ENCODE data around the gene UFD1. TPM values are rescaled to one million over a fixed set of nuclear protein-coding genes. Genes with fewer than 3 reads are reported as not detected.

The UFD1 gene
- total and polyA plus RNA-seq, 2 of the 4 experiments (the other 2 are of a cell fraction), result 149 to 152 TPM

- Histone ChIP-seq H3K27ac (ENCODE audit: insufficient read depth, low read length) (no peak overlapping the region), H4K20me1 (ENCODE audit: insufficient read depth, low read length) (peaks cover 9% of the 10 kb centered on the region), H3K4me2 (ENCODE audit: low read depth, low read length) (no peak overlapping the region), H4K5ac (ENCODE audit: low read depth, low read length) (no peak overlapping the region), H2BK5ac (ENCODE audit: low read depth, low read length, poor library complexity, severe bottlenecking) (no peak overlapping the region), H2BK20ac (ENCODE audit: low read depth, low read length) (no peak overlapping the region), H3K9me3 (ENCODE audit: control insufficient read depth, insufficient read depth, low read length) (no peaks in the 10 kb centered on the region), H2BK120ac (ENCODE audit: low read depth, low read length) (no peak overlapping the region), H2AK9ac (replicated peaks; ENCODE audit: low read depth, low read length, poor library complexity) (no peak overlapping the region), H3K79me1 (ENCODE audit: low read depth in 1 of 2, low read length in 2 of 2) (peaks cover 8 to 28% of the 10 kb centered on the region in 2 experiments; a peak in 2 of 4 replicates), H3K27me3 (ENCODE audit: control insufficient read depth, insufficient read depth, low read length) (no peaks in the 10 kb centered on the region), H2BK15ac (ENCODE audit: low read depth, low read length) (no peak overlapping the region), H3K4me1 (ENCODE audit: control insufficient read depth, insufficient read depth, low read length) (peaks cover 11% of the 10 kb centered on the region), H3K4ac (ENCODE audit: low read depth, low read length) (no peak overlapping the region), H3K56ac (ENCODE audit: extremely low read depth, insufficient read depth, low read length) (no peak overlapping the region), H3K9me1 (ENCODE audit: insufficient read depth, low read length) (peaks cover 17% of the 10 kb centered on the region), H3K23ac (ENCODE audit: low read depth, low read length) (no peak overlapping the region), H2AFZ (replicated peaks; ENCODE audit: low read length, poor library complexity) (no peak overlapping the region), H3K9ac (ENCODE audit: low read depth, low read length) (no peak overlapping the region), H3K14ac (replicated peaks; ENCODE audit: low read depth, low read length) (no peak overlapping the region), H2AK5ac (ENCODE audit: low read depth, low read length) (no peak overlapping the region), H4K8ac (ENCODE audit: low read depth in 2 of 2, low read length in 2 of 2) (no peak overlapping the region), H4K91ac (ENCODE audit: insufficient read depth, low read depth, low read length) (no peak overlapping the region), H3K4me3 (ENCODE audit: insufficient read depth, low read depth, low read length) (no peak overlapping the region), H3K18ac (ENCODE audit: low read depth, low read length) (no peak overlapping the region), H3K36me3 (ENCODE audit: control insufficient read depth, insufficient read depth, low read length) (peaks cover 37% of the 10 kb centered on the region)
- TF ChIP-seq FOS (IDR thresholded peaks at IDR 0.05; ENCODE audit: low read depth, low read length), result no peak
- no peak for TF ChIP-seq RCOR1 (IDR thresholded peaks at IDR 0.05; ENCODE audit: insufficient replicate concordance, low read length)
- no peak for TF ChIP-seq SMC3 (IDR thresholded peaks at IDR 0.05; ENCODE audit: low read depth, low read length)
- TF ChIP-seq CEBPB (IDR thresholded peaks at IDR 0.05; ENCODE audit: low read depth, low read length), result no peak
- TF ChIP-seq RAD21 (IDR thresholded peaks at IDR 0.05; ENCODE audit: low read length), result no peak
- TF ChIP-seq, protein P1, sequence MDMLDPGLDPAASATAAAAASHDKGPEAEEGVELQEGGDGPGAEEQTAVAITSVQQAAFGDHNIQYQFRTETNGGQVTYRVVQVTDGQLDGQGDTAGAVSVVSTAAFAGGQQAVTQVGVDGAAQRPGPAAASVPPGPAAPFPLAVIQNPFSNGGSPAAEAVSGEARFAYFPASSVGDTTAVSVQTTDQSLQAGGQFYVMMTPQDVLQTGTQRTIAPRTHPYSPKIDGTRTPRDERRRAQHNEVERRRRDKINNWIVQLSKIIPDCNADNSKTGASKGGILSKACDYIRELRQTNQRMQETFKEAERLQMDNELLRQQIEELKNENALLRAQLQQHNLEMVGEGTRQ (IDR thresholded peaks at IDR 0.05; ENCODE audit: low read depth, low read length), result no peak
- TF ChIP-seq, protein P2, sequence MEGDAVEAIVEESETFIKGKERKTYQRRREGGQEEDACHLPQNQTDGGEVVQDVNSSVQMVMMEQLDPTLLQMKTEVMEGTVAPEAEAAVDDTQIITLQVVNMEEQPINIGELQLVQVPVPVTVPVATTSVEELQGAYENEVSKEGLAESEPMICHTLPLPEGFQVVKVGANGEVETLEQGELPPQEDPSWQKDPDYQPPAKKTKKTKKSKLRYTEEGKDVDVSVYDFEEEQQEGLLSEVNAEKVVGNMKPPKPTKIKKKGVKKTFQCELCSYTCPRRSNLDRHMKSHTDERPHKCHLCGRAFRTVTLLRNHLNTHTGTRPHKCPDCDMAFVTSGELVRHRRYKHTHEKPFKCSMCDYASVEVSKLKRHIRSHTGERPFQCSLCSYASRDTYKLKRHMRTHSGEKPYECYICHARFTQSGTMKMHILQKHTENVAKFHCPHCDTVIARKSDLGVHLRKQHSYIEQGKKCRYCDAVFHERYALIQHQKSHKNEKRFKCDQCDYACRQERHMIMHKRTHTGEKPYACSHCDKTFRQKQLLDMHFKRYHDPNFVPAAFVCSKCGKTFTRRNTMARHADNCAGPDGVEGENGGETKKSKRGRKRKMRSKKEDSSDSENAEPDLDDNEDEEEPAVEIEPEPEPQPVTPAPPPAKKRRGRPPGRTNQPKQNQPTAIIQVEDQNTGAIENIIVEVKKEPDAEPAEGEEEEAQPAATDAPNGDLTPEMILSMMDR (conservative IDR thresholded peaks at IDR 0.05; ENCODE audit: low read depth, low read length), result no peak
- TF ChIP-seq, protein P3, sequence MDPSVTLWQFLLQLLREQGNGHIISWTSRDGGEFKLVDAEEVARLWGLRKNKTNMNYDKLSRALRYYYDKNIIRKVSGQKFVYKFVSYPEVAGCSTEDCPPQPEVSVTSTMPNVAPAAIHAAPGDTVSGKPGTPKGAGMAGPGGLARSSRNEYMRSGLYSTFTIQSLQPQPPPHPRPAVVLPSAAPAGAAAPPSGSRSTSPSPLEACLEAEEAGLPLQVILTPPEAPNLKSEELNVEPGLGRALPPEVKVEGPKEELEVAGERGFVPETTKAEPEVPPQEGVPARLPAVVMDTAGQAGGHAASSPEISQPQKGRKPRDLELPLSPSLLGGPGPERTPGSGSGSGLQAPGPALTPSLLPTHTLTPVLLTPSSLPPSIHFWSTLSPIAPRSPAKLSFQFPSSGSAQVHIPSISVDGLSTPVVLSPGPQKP (IDR thresholded peaks at IDR 0.05; ENCODE audit: borderline replicate concordance, low read depth, low read length), result no peak
- TF ChIP-seq NFE2L2 (IDR thresholded peaks at IDR 0.05; ENCODE audit: low read depth, low read length), result no peak
- TF ChIP-seq BHLHE40 (IDR thresholded peaks at IDR 0.05; ENCODE audit: low read depth, low read length), result no peak
- no peak for DNase-seq
- dilution Hi-C loops (cut with HindIII; ENCODE audit: low sequenced_read_pairs, unreplicated experiment) (no loop called here), in situ Hi-C loops (cut with MboI; ENCODE audit: low sequenced_read_pairs) (no loop called here), intact Hi-C loops (cut with micrococcal nuclease) (no loop called here)
- CTCF ChIA-PET, result no interaction called here
- BruUV-seq (replicated peaks), result no TSS peak
- no CpG with 5 or more reads among the region's 2 CpGs for WGBS, 2 experiments (ENCODE audit: extremely low coverage in 2 of 2, insufficient read length in 1 of 2)
- no peak for ATAC-seq (ENCODE audit: low read depth)
- POLR2A ChIA-PET (ENCODE audit: unreplicated experiment), result no interaction called here
These were observed 19.0 kb downstream of the UFD1 start for GRCh38 chr22:19460036-19460435.
